CD4-positive, alpha-beta T cell treated with Interferon alpha-2 for 1 hour (primary cell): Measurements from ENCODE around the gene MASP1.

Source experiments
- DNase-seq, 2 donors: peaks; one replicate each; pipeline ENCODE4 v3.0.0-alpha.2; 2020 to 2022

Gene MASP1

GRCh38 chr3:187291512-187292132 is at the start of gene MASP1:
Gene MASP1, minus strand, starts transcription at chr3:187291737. Its CDS starts 105 bp downstream, at chr3:187291632.
- no peak for DNase-seq

GRCh38 chr3:187340578-187340977 is 49.0 kb upstream of the MASP1 start:
- DNase-seq, result no peak

- no peak for DNase-seq
Observed at GRCh38 chr3:187336322-187336721, 44.8 kb upstream of the MASP1 start.

GRCh38 chr3:187334904-187335303 is 43.4 kb upstream of the MASP1 start:
- no peak for DNase-seq

DNA sequence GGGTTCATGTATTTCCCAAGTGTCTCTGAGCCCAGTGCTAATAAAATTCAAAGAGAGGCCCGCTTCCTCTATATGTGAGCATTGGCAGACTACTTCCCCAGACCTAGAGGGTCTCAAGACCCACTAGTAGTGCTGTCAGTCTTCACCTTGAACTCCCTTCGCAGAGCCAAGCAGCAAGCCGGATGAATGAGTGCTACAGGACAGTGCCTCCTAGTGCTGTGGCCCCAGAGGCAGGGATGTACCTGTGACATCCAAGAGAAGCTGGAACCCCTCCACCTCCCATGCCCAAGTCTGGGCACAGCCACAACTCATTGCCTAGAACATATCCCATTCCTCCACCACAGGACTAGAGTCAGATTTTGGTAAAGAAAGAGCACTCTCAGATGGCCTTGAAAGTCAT is 37.2 kb upstream of the MASP1 start:
- no peak for DNase-seq

DNA sequence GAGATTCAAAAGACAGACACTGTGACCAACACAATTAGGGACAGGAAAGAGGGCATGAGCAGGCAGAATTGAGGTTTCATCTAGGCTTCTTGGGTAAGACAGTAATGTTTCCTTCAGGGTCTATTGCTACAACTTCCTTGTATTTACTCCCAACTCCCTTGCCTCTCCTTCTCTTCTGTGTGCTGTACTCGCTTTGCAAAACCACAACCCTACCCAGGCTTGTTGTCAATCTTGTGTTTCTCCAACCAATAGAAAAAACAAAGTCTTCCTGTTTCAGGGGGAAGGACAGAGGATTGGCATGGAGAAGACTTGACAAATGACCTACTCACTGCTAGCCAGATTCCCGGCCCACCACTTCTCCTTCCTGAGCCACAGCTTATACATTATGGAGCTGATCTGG is 36.3 kb upstream of the MASP1 start:
- DNase-seq, result no peak

DNA sequence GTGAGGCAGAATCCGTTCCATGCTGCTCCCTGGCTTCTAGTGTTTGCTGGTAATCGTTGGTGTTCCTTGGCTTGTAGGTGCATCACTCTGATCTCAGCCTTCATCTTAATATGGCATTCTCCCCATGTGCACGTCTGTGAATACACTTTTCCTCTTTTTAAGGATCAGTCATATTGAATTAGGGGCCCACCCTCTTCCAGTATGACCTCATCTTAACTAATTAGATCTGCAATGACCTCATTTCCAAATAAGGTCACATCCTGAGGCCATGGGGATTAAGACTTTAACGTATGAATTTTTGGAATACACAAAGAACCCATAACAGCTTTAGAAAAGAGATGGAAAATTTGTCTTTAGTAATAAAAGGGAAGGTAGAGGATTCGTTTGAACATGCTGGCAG is 34.1 kb upstream of the MASP1 start:
- no peak for DNase-seq

DNA sequence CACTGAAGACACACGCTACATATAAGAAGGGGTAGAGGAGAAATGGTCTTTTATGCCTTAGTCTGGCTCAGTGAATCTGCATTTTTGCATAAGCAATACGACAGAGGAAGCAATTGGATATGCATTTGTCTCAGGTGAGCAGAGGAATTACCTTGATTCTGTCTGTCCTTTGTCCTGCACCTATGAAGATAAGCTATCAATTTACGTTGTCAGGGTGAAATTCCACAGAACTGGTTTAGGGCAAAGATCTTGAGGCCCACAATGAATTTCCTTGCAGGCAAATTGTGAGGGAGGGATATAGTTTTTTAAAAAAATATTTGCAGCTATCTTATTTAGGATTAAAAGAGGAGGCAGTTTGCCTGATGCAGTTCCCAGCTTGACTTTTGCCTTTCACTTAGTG is 31.6 kb upstream of the MASP1 start:
- DNase-seq, result no peak

DNA sequence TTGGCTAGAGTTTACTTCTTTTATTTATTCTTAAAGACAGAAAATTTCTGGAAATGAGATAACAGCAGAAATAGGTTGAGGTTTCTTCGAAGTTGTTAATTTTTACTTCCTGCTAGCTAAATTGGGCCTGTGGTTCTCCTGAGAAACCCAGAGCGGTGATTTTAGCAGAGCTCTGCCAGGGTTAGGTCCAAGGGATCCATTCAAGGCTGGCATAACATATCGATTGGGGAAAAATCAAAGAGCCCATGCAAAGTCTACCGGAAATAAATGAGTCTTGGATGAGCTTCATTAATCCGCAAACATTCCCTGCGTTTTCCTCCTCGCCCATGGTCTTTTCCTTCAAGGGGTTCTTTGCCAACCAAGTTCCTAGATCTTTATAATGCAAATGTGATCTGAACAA is 30.8 kb upstream of the MASP1 start:
- DNase-seq, result no peak

- DNase-seq, result no peak
Observed at GRCh38 chr3:187321766-187322165, 30.2 kb upstream of the MASP1 start.

GRCh38 chr3:187319699-187320302 is 28.3 kb upstream of the MASP1 start:
- peak; percentile 50 to 58 for DNase-seq

DNA sequence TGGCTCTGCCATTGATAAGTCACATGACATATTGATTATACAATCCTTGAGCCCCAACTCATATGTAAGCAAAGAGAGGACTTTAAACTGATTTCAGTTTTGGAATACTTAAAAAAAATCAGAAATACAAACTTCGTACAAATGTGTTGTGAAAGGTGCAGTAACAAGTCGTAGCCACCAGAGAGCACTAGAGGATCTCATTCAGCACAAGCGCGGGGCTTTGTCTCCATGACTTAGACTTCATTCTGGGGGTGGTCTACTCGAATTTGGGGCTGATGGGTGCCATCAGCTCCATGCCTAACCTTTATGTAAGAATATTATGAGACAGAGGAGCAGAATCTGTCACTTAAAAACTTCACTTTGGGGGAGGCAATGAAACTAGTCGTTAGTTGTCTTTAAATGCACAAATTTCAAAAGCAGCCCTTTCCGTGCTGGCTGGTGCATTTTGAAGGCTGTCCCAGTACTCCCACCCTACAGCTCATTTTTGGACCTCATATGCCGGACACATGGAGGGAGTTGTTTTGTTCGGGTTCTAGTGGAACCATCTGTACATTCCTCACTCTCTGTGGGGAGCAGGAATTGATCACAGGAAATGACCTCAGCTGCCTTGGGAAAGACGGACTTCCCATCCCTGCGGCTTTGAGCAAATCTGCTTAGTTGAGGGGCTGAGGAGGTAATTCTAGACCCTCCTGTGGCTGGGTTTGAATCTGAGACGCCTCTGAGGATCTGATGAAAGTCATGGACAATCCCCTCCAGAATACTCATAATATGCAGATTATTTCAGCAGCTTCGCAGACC is 27.5 kb upstream of the MASP1 start:
- peak; percentile 41 to 56 for DNase-seq

- no peak for DNase-seq
Observed at GRCh38 chr3:187315872-187316271, 24.3 kb upstream of the MASP1 start.

- no peak for DNase-seq
Observed at GRCh38 chr3:187314176-187314575, 22.6 kb upstream of the MASP1 start.

- DNase-seq, result no peak
Observed at GRCh38 chr3:187310954-187311470, 19.5 kb upstream of the MASP1 start.

GRCh38 chr3:187310226-187310625 is 18.7 kb upstream of the MASP1 start:
- DNase-seq, result no peak

- no peak for DNase-seq
Observed at GRCh38 chr3:187305881-187306280, 14.3 kb upstream of the MASP1 start.

- no peak for DNase-seq
Observed at GRCh38 chr3:187299611-187300010, 8.1 kb upstream of the MASP1 start.

- no peak for DNase-seq
Observed at GRCh38 chr3:187296911-187297310, 5.4 kb upstream of the MASP1 start.

GRCh38 chr3:187296058-187296457 is 4.5 kb upstream of the MASP1 start:
- no peak for DNase-seq

DNA sequence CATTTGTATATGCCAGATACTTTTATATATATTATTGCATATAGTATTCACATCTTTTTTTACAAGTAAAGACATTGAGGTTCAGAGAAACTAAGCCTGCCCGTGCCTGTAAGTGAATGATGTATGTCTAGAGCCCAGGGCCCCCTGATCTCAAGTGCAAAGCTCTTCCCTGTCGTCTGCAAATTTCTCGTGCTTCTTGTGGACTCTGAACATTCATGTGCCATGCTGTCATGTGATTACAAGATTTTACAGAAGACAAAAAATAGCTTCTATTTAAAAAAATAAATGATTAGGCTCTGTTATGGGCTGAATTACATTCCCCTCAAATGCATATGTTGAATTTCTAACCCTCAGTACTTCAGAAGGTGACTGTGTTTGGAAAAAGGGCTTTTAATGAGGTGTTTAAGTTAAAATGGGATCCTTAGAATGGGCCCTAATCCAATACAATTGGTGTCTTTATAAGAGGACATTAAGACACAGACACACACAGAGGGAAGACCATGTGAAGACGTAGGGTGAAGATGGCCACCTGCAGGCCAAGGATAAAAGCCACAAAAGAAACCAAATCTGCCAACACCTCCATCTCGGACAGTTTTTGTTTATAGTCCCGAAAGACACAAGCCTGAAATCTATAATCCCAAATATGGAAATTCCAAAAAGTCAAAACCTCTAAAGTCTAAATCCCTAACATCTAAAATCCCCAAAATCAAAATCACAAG is 3.9 kb upstream of the MASP1 start:
- no peak for DNase-seq

GRCh38 chr3:187293516-187294430 is 2.2 kb upstream of the MASP1 start:
- no peak for DNase-seq
